ENCODE results near the gene FILIP1.

Gene FILIP1

DNA sequence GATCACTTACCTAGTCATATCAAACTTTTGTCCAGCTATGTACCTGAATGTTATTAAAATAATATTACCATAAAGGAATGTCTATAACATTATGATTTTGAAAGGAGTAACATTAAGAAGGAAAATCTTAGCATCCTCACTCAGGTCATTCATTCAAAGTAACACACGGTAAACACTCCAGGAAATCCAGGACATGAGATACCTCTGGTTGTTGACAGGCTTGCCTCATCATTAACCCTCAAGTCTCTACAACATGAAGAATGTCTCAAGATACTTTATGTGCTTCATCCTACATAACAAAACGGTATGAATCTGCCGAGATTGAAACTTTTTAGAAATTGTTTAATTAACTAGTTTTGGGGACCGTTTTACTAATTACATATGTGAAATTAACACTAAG is 690 bp upstream of the FILIP1 start:
- DNase-seq, result no peak

DNA sequence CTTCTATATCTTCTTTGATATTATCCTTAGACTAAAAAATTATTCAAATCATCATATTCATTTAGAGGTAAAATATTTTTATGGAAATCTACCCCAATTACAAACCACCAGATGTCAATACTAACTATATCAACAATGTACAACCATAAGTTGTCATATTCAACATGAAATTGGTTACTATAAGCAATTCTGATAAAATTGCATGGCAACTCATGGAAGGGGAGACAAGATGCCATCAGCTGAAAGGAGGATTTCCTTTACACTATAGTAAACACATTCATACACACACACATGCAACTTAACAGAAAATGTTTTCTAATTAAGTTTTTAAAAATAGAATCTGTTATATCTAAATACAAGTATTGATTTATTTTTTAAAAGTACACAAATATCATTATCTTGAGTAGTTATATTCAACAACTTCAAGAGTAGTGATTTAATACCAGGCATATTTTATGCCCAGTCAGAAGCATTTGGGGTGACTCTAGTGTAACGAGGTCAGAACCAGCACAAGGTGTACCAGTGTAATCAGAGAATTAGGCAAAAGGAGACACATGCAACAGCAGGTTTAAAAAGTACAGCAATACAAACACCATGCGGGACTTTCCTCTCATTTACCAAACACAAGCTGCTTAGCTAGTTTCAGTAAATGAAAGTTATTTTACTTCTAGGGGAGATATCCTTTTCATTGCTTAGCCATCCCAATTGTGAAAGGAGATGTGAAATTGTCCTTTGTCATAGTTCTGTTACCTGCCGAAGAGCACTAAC is 1.0 kb downstream of the FILIP1 start:
- no peak for DNase-seq

- DNase-seq, result no peak
Measured at GRCh38 chr6:75491291-75491690, 2.3 kb downstream of the FILIP1 start.

GRCh38 chr6:75490706-75491105 is 2.9 kb downstream of the FILIP1 start:
- DNase-seq, result no peak

GRCh38 chr6:75489025-75489424 is 4.6 kb downstream of the FILIP1 start:
- no peak for DNase-seq

DNA sequence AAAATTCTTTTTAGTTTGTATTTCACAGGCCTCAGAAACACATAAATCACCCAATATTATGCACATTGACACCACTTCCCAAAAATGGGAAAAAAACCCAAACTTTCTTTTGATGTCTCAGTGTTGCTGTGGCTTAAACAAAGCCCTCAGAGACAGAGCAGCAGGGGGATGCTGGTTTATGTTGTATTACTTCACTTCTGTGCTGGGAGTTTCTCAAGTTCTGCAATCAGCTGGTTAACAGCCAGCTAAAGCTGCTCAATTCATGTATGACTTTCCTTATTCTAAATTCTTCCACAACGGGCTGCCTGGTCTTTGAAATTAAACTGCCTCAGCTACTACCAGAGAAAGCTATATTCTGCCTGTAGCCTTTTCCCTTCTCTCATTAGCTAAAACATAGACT is 5.6 kb downstream of the FILIP1 start:
- no peak for DNase-seq

DNA sequence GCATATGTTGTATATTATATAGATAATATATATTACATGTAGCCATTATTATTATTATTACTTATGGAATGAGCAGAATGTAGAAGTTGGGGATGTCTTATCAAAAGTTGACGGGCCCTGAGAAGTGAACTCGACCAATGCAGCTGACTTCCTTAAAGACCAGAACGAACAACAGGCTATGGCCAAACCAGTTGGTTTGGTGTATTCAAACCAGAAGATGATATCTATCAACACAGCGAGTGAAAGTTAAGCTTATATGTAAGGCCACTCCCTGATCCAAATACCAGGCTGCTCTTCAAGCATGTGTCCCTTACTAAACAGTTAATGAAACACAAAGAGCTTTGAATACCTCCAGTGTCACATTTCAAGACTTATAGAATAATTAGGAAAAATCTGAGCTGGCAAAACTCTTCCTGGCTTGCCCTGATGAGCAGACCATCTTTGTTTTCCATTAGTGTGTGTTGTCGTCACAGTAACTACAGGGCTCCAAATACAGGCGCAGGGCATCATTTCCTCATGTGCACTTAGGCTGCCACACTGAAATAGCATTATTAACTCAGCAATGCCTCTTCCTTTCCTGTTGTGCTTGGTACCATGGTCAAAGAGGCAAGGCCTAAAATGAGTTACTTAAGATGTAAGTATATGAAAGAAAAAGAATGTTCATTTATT is 6.6 kb downstream of the FILIP1 start:
- no peak for DNase-seq

- DNase-seq, result no peak
Measured at GRCh38 chr6:75484535-75484934, 9.1 kb downstream of the FILIP1 start.

DNA sequence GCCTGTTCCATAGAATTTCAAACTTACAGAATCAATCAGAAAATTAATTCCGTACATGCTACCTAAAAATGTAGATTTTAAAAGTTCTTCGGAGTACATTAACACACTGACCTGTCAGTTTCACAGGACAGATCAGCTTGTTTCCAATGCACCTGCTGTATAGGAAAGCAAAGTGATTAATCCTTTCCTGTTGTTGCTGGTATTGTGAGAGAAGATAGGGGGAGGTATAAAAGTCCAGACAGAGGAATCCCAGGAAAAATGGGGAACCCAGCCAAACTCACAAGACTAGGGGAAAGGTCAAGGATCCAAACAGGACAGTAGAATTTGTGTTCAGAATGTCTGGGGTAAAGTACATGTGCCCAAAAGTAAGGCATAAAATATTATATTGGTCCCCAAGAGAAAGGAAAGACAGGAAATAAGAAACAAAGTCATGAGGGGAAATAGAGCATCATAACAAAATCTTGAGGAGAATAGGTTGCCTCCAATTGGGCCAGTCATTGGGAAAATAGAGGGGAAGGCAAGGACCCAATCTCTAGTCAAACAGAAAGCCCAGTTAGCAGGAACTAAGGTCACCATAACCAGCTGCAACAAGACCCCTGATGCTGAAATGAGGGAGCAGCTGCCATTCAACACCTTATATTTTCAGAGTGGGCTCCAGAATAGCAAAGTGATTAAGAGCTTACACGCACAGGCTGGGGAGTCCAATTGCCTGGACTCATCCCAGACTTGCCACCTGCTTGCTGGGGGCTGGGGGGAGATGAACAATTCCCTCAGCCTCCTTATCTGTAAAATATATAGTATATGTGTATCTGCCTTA is 10.3 kb downstream of the FILIP1 start:
- no peak for DNase-seq

DNA sequence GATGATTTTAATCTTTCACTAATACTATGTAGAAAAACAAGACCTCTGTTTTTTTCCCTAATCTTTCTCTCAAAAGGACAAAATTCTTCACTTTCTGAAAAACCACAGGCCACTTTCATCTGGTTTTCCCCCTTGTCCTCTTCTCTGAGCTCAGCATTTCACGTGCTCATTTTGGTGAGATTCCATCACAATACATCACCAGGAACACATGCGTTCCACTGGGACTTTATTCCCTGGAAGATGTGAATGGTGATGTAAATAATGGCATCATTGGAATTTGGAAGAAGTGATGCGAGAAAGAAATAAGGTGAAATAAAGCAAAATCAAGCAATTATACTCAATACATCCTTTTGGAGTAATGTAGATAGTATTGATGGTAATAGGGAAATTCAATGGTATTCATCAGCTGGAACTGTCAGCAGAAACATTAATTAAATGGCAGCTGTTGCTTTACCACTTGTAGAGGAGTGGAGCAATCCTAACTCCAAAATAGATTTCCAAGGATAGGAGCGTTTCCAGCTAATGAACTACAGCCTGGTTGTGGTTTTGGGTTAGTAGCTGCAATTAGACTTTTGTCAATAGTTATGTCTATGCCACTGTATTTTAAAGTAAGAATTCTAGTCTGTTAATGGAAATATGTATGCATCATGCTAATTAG is 11.5 kb downstream of the FILIP1 start:
- no peak for DNase-seq

GRCh38 chr6:75481394-75481793 is 12.2 kb downstream of the FILIP1 start:
- no peak for DNase-seq

GRCh38 chr6:75480425-75480824 is 13.2 kb downstream of the FILIP1 start:
- no peak for DNase-seq

DNA sequence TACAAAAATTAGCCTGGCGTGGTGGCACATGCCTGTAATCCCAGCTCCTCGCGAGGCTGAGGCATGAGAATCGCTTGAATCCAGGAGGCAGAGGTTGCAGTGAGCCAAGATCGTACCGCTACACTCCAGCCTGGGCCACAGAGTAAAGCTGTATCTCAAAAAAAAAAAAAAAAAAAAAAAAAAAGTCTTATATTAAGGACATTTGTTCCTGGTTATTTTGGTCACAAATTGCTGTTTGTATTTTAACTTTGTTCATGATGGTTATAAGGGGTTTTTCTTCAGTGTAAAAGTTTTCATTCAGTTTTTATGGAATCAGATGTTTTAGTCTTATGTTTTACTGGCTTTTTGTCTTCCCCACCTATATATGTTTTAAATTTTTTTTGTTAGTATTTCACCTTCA is 13.9 kb downstream of the FILIP1 start:
- no peak for DNase-seq

- DNase-seq, result no peak
Measured at GRCh38 chr6:75478929-75479328, 14.7 kb downstream of the FILIP1 start.

- DNase-seq, result no peak
Measured at GRCh38 chr6:75472885-75473284, 20.7 kb downstream of the FILIP1 start.

DNA sequence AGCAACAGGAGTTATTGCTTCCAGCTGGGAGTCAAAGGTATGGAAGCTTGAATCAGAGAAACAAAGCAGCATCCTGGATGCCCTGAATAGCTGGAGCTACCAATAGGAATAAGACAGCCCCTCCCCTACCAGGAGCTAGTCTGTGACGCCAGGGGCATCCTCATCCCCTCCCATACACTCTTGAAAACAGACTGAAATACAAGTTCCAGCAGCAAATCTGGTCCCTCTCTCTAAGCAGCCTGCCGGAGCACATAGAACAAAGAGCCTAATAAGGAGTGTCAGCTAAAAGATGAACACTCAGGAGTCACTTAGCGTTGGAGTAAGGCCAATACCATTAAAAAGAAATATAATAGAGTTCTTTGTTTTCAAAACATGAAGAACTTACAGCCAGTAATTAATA is 25.6 kb downstream of the FILIP1 start:
- DNase-seq, result no peak

GRCh38 chr6:75467284-75467683 is 26.3 kb downstream of the FILIP1 start:
- no peak for DNase-seq

- no peak for DNase-seq
Measured at GRCh38 chr6:75466636-75467035, 27.0 kb downstream of the FILIP1 start.

GRCh38 chr6:75463908-75464307 is 29.7 kb downstream of the FILIP1 start:
- DNase-seq, result no peak

DNA sequence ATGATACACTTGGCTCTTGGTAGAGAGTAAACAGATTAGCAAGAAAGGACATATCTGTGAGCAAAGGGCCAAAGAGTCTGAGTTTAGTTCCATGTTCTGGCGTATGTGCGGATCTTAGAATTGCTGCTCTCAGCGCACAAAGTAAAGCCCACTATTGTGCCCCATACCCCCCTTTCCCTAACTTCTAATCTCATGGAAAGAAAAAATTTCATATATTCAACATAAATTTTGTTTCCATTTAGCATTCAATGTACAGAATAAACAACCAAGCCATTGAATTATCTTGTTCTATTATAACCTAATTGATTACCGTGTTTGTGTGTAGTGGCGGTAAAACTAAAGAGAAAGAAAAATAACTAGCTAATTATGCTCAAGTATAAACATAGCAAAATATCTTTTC is 30.5 kb downstream of the FILIP1 start:
- no peak for DNase-seq

DNA sequence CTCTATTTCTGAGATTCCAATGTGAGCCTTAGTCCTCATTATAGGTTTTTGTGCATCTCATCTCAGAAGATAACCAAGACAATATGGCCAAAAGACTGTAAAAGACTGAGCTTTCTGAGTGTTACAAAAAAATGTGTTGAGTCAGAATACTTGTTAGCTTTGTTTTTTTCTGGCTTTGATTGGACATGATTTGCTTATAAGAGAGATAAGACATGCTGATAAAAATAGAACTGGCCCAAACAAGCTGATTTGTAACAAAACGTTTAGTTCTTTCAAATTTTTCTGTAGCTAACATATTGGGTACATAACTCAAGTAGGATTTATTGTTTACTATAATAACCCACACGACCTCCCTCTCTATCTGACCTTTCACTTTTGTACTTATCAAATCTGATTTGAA is 32.9 kb downstream of the FILIP1 start:
- no peak for DNase-seq

- DNase-seq, result no peak
Measured at GRCh38 chr6:75458895-75459294, 34.7 kb downstream of the FILIP1 start.

DNA sequence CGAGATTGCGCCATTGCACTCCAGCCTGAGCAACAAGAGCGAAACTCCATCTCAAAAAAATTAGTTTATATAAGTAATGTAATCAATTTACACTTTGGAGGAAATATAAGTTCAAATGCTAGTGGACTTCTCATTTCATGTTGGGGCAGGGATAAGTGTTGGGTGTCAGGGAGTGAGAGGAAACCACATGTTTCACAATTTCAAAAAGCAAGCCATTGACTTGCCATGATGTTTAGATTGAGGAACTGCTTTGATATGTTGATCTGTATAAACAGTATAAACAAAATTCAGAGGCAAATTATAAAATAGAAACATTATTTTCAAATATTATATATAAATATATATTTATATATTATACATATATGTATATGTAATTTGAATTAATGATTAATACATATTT is 42.7 kb downstream of the FILIP1 start:
- DNase-seq, result no peak
